ENCODE measurements around the gene ST6GAL1. TPM values are rescaled to one million over a fixed set of nuclear protein-coding genes. Genes with fewer than 3 reads are reported as not detected.

ST6GAL1 gene
- total RNA-seq, 4 donors from 2014 or later = 74.8 to 189 (median 113) TPM

DNA sequence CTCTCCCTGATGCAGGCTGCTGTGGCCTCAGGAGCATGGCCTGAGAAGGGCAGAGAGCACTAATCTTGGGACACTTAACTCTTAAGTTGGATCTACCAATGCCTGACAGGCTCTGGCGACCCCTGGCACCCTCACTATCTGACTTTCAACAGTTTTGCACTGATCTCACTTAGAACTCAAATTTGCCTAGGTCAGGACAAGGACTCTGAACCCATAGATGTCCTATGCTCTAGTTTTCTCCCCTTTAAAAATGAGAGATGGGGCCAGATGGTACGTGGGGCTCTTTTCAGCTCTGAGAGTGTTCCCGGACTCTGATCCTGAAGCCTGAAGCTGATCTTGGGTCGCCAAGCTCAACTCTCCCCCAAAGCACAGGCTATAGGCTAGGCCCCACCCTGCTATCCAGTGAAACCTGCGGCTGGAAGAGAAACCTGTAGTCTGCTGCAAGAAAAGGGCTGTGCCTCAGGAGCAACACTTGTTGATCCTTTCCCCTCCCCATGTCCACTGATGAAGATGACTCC, 143.3 kb downstream of the ST6GAL1 start:
- DNase-seq = no peak
- intact Hi-C loops (cut with DNase I) = no loop called here
- 94 to 98% methylated on average over 5 of the region's 5 CpGs for WGBS, 2 donors
- no peak overlapping the region for H3K27ac ChIP-seq
- H3K9me3 ChIP-seq = no peaks in the 10 kb centered on the region
- H3K36me3 ChIP-seq = peaks cover 7 to 50% of the 10 kb centered on the region in 2 donors
- no peaks in the 10 kb centered on the region for H3K4me1 ChIP-seq
- TF ChIP-seq, protein P1, sequence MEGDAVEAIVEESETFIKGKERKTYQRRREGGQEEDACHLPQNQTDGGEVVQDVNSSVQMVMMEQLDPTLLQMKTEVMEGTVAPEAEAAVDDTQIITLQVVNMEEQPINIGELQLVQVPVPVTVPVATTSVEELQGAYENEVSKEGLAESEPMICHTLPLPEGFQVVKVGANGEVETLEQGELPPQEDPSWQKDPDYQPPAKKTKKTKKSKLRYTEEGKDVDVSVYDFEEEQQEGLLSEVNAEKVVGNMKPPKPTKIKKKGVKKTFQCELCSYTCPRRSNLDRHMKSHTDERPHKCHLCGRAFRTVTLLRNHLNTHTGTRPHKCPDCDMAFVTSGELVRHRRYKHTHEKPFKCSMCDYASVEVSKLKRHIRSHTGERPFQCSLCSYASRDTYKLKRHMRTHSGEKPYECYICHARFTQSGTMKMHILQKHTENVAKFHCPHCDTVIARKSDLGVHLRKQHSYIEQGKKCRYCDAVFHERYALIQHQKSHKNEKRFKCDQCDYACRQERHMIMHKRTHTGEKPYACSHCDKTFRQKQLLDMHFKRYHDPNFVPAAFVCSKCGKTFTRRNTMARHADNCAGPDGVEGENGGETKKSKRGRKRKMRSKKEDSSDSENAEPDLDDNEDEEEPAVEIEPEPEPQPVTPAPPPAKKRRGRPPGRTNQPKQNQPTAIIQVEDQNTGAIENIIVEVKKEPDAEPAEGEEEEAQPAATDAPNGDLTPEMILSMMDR (IDR thresholded peaks at IDR 0.05) = no peak
- no peak for TF ChIP-seq POLR2A (IDR thresholded peaks at IDR 0.05)
- H3K27me3 ChIP-seq = no peaks in the 10 kb centered on the region
- no peak overlapping the region for H3K4me3 ChIP-seq (replicated peaks in 1 of 3)

DNA sequence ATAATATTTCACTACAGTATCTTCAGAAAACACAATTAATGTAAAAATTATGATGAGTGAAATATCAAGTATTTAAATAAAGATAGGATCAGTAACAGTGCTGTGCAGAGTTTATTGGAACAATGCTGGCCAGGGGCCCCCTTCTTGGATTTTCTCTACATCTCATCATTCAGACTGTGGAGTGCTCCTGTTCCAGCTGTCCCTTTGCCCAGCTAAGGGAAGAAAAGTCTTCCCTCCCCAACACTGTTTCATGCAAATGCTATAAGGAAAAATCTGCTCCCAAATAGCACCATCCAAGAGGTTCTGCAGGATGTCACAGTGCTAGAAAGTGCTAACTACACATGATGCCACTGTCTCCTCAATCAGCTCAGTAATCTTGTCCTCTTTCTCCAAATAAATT, 144.5 kb downstream of the ST6GAL1 start:
- Histone ChIP-seq H3K36me3 (peaks cover 7 to 50% of the 10 kb centered on the region in 2 donors), H3K27me3 (no peaks in the 10 kb centered on the region), H3K4me3 (replicated peaks in 1 of 3) (no peak overlapping the region), H3K4me1 (no peaks in the 10 kb centered on the region), H3K9me3 (no peaks in the 10 kb centered on the region), H3K27ac (no peak overlapping the region)
- intact Hi-C loops (cut with DNase I) = no loop called here
- no peak for DNase-seq
- TF ChIP-seq POLR2A (IDR thresholded peaks at IDR 0.05) = no peak
- TF ChIP-seq, protein P1 (IDR thresholded peaks at IDR 0.05) = no peak

DNA sequence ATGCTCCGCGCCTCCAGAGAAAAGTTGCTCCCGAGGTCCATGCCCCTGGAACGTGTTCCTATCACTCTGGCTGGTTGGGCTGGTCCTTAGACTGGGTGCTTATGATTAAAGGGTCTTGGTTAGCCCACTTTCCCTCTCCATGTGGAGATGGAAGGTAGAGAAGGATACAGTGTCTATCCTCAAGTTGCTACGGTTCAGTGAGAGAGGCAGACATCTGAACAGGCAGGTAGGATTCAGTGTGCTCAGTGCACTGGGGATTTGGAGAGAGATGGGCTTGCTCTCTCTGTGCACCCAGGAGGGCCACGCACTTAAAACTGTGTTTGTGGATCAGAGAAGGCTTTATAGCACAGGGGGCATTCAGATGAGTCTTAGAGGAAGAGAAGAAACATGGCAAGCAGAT, 146.0 kb downstream of the ST6GAL1 start:
- DNase-seq = no peak
- 86 to 92% methylated on average over 6 of the region's 6 CpGs for WGBS, 2 donors
- H3K27ac ChIP-seq = no peak overlapping the region
- intact Hi-C loops (cut with DNase I) = no loop called here
- H3K27me3 ChIP-seq = no peaks in the 10 kb centered on the region
- H3K36me3 ChIP-seq = peaks cover 7 to 50% of the 10 kb centered on the region in 2 donors
- TF ChIP-seq POLR2A (IDR thresholded peaks at IDR 0.05) = no peak
- TF ChIP-seq, protein P1 (IDR thresholded peaks at IDR 0.05) = no peak
- H3K4me1 ChIP-seq = no peaks in the 10 kb centered on the region
- no peak overlapping the region for H3K4me3 ChIP-seq (replicated peaks in 1 of 3)
- H3K9me3 ChIP-seq = no peaks in the 10 kb centered on the region

DNA sequence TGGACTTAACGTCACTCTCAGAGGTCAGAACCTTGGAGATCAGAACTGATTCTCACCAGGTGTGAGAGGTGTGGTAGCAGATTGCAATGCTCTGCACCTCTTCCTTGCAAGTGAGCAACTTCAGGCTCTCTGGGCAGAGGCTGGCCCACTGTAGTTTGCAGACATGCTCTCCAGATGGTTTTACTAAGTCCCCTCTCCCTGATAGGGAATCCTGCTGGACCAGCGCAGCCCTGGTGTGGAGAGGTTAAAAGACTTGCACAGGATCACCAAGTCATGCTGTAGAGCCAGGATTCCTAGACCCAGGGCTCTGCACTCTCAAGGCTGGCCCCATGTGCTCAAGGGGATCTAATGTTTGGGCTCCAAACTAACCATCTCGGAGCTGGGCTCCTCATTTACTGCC, 146.8 kb downstream of the ST6GAL1 start:
- Histone ChIP-seq H3K36me3 (peaks cover 7 to 47% of the 10 kb centered on the region in 2 donors), H3K4me1 (no peaks in the 10 kb centered on the region), H3K9me3 (no peaks in the 10 kb centered on the region), H3K27me3 (no peaks in the 10 kb centered on the region), H3K4me3 (replicated peaks in 1 of 3) (no peak overlapping the region), H3K27ac (no peak overlapping the region)
- no peak for DNase-seq
- TF ChIP-seq POLR2A (IDR thresholded peaks at IDR 0.05) = no peak
- TF ChIP-seq, protein P1 (IDR thresholded peaks at IDR 0.05) = no peak
- 62 to 96% methylated on average over 1 to 2 of the region's 3 CpGs for WGBS, 2 donors
- intact Hi-C loops (cut with DNase I) = no loop called here

DNA sequence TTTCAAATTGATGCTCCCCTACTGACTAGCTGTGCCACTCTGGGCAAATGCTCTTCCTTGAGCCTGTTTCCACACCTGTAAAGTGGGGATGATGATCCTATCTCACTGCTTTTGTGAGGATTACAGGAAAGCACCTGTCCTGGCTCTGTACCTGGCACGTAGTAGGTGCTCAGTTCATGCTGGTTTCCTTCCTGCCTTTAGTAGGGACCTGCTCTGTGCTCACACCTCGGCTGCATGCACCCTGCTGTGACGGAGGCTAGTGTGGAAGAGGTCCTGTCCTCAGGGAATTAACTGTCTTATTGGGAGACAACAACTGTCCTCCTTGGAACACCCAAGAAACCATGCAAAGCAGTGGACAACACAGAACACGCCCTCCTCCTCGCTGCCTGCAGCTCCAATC, 147.2 kb downstream of the ST6GAL1 start:
- Histone ChIP-seq H3K4me3 (replicated peaks in 1 of 3) (no peak overlapping the region), H3K27me3 (no peaks in the 10 kb centered on the region), H3K4me1 (no peaks in the 10 kb centered on the region), H3K9me3 (no peaks in the 10 kb centered on the region), H3K36me3 (peaks cover 7 to 42% of the 10 kb centered on the region in 2 donors), H3K27ac (no peak overlapping the region)
- no peak for DNase-seq
- intact Hi-C loops (cut with DNase I) = no loop called here
- 98% methylated on average over 5 of the region's 5 CpGs for WGBS, 2 donors
- TF ChIP-seq POLR2A (IDR thresholded peaks at IDR 0.05) = no peak
- TF ChIP-seq, protein P1 (IDR thresholded peaks at IDR 0.05) = no peak
